PFSK-1 (cell line): ENCODE data around the gene MX1.
A peak's percentile ranks its signal among the peaks of the same experiment; 100 is the strongest.

Source experiments
- FOXP2 ChIP-seq: optimal IDR thresholded peaks from 2 replicates; pipeline ENCODE3; 2011; ENCODE audit warnings: borderline replicate concordance, control low read depth, inconsistent platforms; ENCODE audit not compliant: insufficient read depth; ENCODE audit errors: extremely low read length, extremely low read depth
- POLR2AphosphoS5 ChIP-seq: IDR thresholded peaks from 2 replicates; pipeline ENCODE4 v1.6.1; 2012; ENCODE audit warnings: low read depth, mild to moderate bottlenecking, control low read depth, low read length, moderate library complexity
- REST ChIP-seq, 2 experiments: IDR thresholded peaks; 2 replicates each; pipeline versions ENCODE4 v1.6.1 to v1.8.0; 2011 to 2012; ENCODE audit warnings: low read depth in 2 of 2, low read length in 2 of 2, control low read depth in 1 of 2, inconsistent platforms in 1 of 2, mild to moderate bottlenecking in 1 of 2, moderate library complexity in 1 of 2; ENCODE audit not compliant: insufficient read depth in 1 of 2
- SIN3A ChIP-seq: IDR thresholded peaks from 2 replicates; pipeline ENCODE4 v1.6.1; 2012; ENCODE audit warnings: mild to moderate bottlenecking, low read length, moderate library complexity, borderline replicate concordance; ENCODE audit not compliant: insufficient read depth
- TAF1 ChIP-seq: IDR thresholded peaks from 2 replicates; pipeline ENCODE4 v1.6.1; 2012; ENCODE audit warnings: low read length, control low read depth, borderline replicate concordance; ENCODE audit not compliant: insufficient read depth

MX1 gene

GRCh38 chr21:41489329-41489728, 63.3 kb downstream of the MX1 start:
- TF ChIP-seq FOXP2: no peak
- no peak for TF ChIP-seq SIN3A
- TF ChIP-seq REST (IDR thresholded peaks at IDR 0.05; ENCODE audit: insufficient read depth in 1 of 2, low read depth in 2 of 2, low read length in 2 of 2): no peak
- TF ChIP-seq POLR2AphosphoS5: no peak
- TF ChIP-seq TAF1: no peak

GRCh38 chr21:41490330-41490729, 64.3 kb downstream of the MX1 start:
- TF ChIP-seq REST (IDR thresholded peaks at IDR 0.05; ENCODE audit: insufficient read depth in 1 of 2, low read depth in 2 of 2, low read length in 2 of 2) (peak in 1 of 2 experiments; percentile 39; a peak in 1 of 4 replicates), TAF1 (no peak)

- TF ChIP-seq TAF1: no peak
- TF ChIP-seq POLR2AphosphoS5: no peak
- TF ChIP-seq SIN3A: no peak
- TF ChIP-seq REST (IDR thresholded peaks at IDR 0.05; ENCODE audit: insufficient read depth in 1 of 2, low read depth in 2 of 2, low read length in 2 of 2): no peak
Observed at GRCh38 chr21:41491412-41491811, 65.4 kb downstream of the MX1 start.

GRCh38 chr21:41494242-41494641, 68.2 kb downstream of the MX1 start:
- TF ChIP-seq SIN3A (no peak), FOXP2 (no peak), TAF1 (no peak), POLR2AphosphoS5 (no peak), REST (IDR thresholded peaks at IDR 0.05; ENCODE audit: insufficient read depth in 1 of 2, low read depth in 2 of 2, low read length in 2 of 2) (no peak)

GRCh38 chr21:41497008-41497407, 71.0 kb downstream of the MX1 start:
- TF ChIP-seq FOXP2: no peak
- TF ChIP-seq SIN3A: no peak
- TF ChIP-seq POLR2AphosphoS5: no peak
- no peak for TF ChIP-seq TAF1
- no peak for TF ChIP-seq REST (IDR thresholded peaks at IDR 0.05; ENCODE audit: insufficient read depth in 1 of 2, low read depth in 2 of 2, low read length in 2 of 2)
